CD4-positive, alpha-beta T cell (primary cell): Measurements from ENCODE around the gene CPA4. TPM values are rescaled to one million over a fixed set of nuclear protein-coding genes. Genes with fewer than 3 reads are reported as not detected.

ENCODE experiments used
- ATAC-seq: fragments of 200-7000 bp; cut with Tn5 transposase; one replicate; pipeline ENCODE4 v1.10.0; 2022; ENCODE audit warnings: mild to moderate bottlenecking; ENCODE audit not compliant: poor library complexity
- CTCF ChIA-PET: fragments of 350-600 bp; sonication (Branson Sonifier 250); formaldehyde crosslinking; loops from one replicate; lab custom pipeline; 2021; ENCODE audit warnings: antibody characterized with exemption, inconsistent platforms; lab: Charles Lee
- POLR2A ChIA-PET: fragments of 350-600 bp; sonication (Branson Sonifier 250); formaldehyde crosslinking; loops from one replicate; lab custom pipeline; 2021; ENCODE audit warnings: antibody characterized with exemption, inconsistent platforms; lab: Charles Lee
- DNase-seq, 14 experiments: peaks; one replicate each; pipeline ENCODE4 v3.0.0-alpha.2; 2013 to 2020; ENCODE audit warnings: mixed read lengths in 2 of 14
- H3K27ac ChIP-seq, 2 donors: one replicate each; pipeline versions ENCODE4 v1.5.1 to v1.7.0; 2013; ENCODE audit warnings: low read length in 2 of 2, low read depth in 1 of 2, mild to moderate bottlenecking in 1 of 2
- H3K27me3 ChIP-seq, 2 experiments: 1 replicate in 1 of 2; 2 replicates in 1 of 2; pipeline versions ENCODE4 v1.6.1 to v1.7.0; 2013; ENCODE audit warnings: low read length in 2 of 2, control low read depth in 1 of 2, mild to moderate bottlenecking in 1 of 2, moderate library complexity in 1 of 2; ENCODE audit not compliant: insufficient read depth in 2 of 2, control insufficient read depth in 1 of 2
- H3K36me3 ChIP-seq: one replicate; pipeline ENCODE4 v1.6.1; 2013; ENCODE audit warnings: low read length, control low read depth; ENCODE audit not compliant: insufficient read depth
- H3K4me1 ChIP-seq: one replicate; pipeline ENCODE4 v1.6.1; 2013; ENCODE audit warnings: low read length, control low read depth; ENCODE audit not compliant: insufficient read depth
- H3K4me3 ChIP-seq: one replicate; pipeline ENCODE4 v1.5.1; 2013; ENCODE audit warnings: mild to moderate bottlenecking, low read length, moderate library complexity
- H3K9me3 ChIP-seq, 2 experiments: 1 replicate in 1 of 2; 2 replicates in 1 of 2; pipeline versions ENCODE4 v1.6.1 to v1.7.0; 2013; ENCODE audit warnings: low read length in 2 of 2, mild to moderate bottlenecking in 2 of 2, control low read depth in 1 of 2, moderate library complexity in 1 of 2; ENCODE audit not compliant: control insufficient read depth in 1 of 2, insufficient read depth in 1 of 2
- H3K27ac Mint-ChIP-seq: one replicate; pipeline ENCODE4 v1.8.0; 2020; ENCODE audit warnings: mixed read lengths
- H3K27me3 Mint-ChIP-seq: one replicate; pipeline ENCODE4 v1.8.0; 2021; ENCODE audit warnings: mixed read lengths
- H3K36me3 Mint-ChIP-seq: one replicate; pipeline ENCODE4 v1.8.0; 2021; ENCODE audit warnings: low read depth, mixed read lengths
- H3K4me1 Mint-ChIP-seq: one replicate; pipeline ENCODE4 v1.8.0; 2021; ENCODE audit warnings: low read depth, mixed read lengths
- H3K4me3 Mint-ChIP-seq: one replicate; pipeline ENCODE4 v1.8.0; 2020; ENCODE audit warnings: mild to moderate bottlenecking, mixed read lengths
- H3K9me3 Mint-ChIP-seq: one replicate; pipeline ENCODE4 v1.8.0; 2020; ENCODE audit warnings: mixed read lengths
- intact Hi-C, 2 experiments: fragments of 100-400 bp; cut with DNase I in 1 of 2; cut with micrococcal nuclease in 1 of 2; formaldehyde crosslinking; loops; one replicate each; pipeline versions ENCODE4 v1.15.1 to v1.9.0; 2023 to 2025; cut with DNase I, micrococcal nuclease
- total RNA-seq, 174 experiments: library from RNA in 2 of 174; stranded (reverse) in 2 of 174; gene quantifications; one replicate each; pipeline ENCODE4 v1.2.3 and lab custom pipeline; 2021 to 2026
- TF ChIP-seq, protein P1 (sequence below): fragments of 200-600 bp; IDR thresholded peaks from one replicate; pipeline ENCODE4 v1.8.0; 2022; ENCODE audit warnings: antibody characterized with exemption, mild to moderate bottlenecking

CPA4 gene
- total RNA-seq, 2 experiments from 2014 or later: not detected

DNA sequence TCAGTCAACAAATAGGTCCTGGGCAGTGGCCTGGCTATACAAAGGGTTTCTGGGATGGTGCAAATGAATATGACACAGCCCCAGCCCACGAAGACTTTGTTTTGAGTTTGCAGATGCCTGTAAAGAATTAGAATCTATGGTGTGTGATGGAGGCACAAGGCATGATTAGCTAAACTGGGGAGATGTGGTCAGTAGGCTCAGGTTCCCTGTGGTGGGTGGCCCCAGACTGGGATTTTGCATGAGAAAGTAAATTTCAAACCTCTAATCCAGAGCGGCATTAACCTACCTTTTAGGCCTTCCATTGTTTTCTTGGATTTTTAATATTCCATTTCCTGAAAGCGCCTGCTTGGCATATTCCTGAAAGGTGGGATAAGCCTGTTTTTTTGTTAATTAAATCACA, 45.3 kb downstream of the CPA4 start:
- Mint-ChIP-seq H3K4me1 (no peaks in the 10 kb centered on the region), H3K9me3 (no peaks in the 10 kb centered on the region), H3K27ac (no peak overlapping the region), H3K36me3 (no peaks in the 10 kb centered on the region), H3K27me3 (no peaks in the 10 kb centered on the region), H3K4me3 (no peak overlapping the region)
- TF ChIP-seq, protein P1, sequence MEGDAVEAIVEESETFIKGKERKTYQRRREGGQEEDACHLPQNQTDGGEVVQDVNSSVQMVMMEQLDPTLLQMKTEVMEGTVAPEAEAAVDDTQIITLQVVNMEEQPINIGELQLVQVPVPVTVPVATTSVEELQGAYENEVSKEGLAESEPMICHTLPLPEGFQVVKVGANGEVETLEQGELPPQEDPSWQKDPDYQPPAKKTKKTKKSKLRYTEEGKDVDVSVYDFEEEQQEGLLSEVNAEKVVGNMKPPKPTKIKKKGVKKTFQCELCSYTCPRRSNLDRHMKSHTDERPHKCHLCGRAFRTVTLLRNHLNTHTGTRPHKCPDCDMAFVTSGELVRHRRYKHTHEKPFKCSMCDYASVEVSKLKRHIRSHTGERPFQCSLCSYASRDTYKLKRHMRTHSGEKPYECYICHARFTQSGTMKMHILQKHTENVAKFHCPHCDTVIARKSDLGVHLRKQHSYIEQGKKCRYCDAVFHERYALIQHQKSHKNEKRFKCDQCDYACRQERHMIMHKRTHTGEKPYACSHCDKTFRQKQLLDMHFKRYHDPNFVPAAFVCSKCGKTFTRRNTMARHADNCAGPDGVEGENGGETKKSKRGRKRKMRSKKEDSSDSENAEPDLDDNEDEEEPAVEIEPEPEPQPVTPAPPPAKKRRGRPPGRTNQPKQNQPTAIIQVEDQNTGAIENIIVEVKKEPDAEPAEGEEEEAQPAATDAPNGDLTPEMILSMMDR: no peak
- Histone ChIP-seq H3K27me3 (no peaks in the 10 kb centered on the region), H3K4me1 (no peaks in the 10 kb centered on the region), H3K4me3 (no peak overlapping the region), H3K27ac (no peak overlapping the region), H3K36me3 (no peaks in the 10 kb centered on the region), H3K9me3 (no peaks in the 10 kb centered on the region)
- ChIA-PET CTCF (no interaction called here), POLR2A (no interaction called here)
- DNase-seq (no peak), ATAC-seq (no peak)
- intact Hi-C loops: no loop called here

DNA sequence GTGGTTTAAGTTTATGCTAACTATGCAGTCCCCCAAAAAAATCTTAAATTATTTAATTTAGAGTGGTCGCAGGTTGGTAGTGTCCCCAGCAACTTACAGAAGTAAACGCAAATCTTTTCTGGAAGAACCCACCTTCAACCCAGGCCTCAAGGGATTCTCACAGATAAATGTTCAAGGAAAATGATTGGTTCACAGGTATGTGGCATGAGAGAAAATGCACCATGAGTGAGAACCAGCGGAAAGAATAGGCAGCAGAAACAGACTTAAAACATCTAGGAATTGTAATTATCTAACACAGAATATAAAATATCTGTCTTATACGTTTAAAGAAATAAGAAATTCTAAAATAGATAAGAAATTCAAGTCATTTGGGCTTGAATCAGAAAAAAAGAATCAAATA, 48.9 kb downstream of the CPA4 start:
- H3K4me3 Mint-ChIP-seq: no peak overlapping the region
- H3K36me3 ChIP-seq: no peaks in the 10 kb centered on the region
- H3K4me1 Mint-ChIP-seq: no peaks in the 10 kb centered on the region
- peaks cover 0 to 4% of the 10 kb centered on the region in 2 experiments for H3K9me3 ChIP-seq
- no peaks in the 10 kb centered on the region for H3K27me3 ChIP-seq
- no peak overlapping the region for H3K27ac ChIP-seq
- DNase-seq (no peak), ATAC-seq (no peak)
- no peaks in the 10 kb centered on the region for H3K9me3 Mint-ChIP-seq
- H3K36me3 Mint-ChIP-seq: no peaks in the 10 kb centered on the region
- no peaks in the 10 kb centered on the region for H3K4me1 ChIP-seq
- intact Hi-C loops: no loop called here
- CTCF ChIA-PET: no interaction called here
- no peak overlapping the region for H3K4me3 ChIP-seq
- no peak overlapping the region for H3K27ac Mint-ChIP-seq
- POLR2A ChIA-PET: no interaction called here
- TF ChIP-seq, protein P1: no peak
- no peaks in the 10 kb centered on the region for H3K27me3 Mint-ChIP-seq

DNA sequence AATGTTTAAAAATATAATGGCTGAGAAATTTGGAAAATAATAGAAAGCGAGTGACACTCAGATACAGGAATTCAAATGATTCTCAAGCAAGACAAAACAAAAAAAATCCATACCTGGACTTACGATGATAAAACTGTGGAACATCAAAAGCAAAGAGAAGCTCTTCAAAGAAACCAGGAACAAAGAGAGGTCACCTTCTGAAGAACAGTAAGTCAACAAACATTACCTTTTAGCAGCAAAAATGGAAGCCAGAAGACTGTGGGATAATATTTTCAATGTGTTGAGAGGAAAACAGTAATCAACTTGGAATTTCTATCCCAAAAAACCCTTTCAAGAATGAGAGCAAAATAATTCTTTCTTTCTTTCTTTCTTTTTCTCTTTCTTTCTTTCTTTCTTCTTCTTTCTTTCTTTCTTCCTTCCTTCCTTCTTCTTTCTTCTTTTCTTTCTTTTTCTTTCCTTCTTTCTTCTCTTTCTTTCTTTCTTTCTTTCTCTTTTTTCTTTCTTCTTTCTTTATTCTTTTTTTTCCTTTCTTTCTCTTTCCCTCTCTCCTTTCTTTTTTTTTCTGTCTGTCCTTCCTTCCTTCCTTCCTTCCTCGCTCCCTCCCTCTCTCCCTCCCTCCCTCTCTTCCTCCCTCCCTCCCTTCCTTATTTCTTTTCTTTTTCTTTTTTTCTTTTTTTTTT, 49.9 kb downstream of the CPA4 start:
- POLR2A ChIA-PET: no interaction called here
- TF ChIP-seq, protein P1: no peak
- Mint-ChIP-seq H3K4me3 (no peak overlapping the region), H3K27me3 (no peaks in the 10 kb centered on the region), H3K4me1 (no peaks in the 10 kb centered on the region), H3K36me3 (no peaks in the 10 kb centered on the region), H3K27ac (no peak overlapping the region), H3K9me3 (no peaks in the 10 kb centered on the region)
- intact Hi-C loops: no loop called here
- Histone ChIP-seq H3K36me3 (no peaks in the 10 kb centered on the region), H3K4me3 (no peak overlapping the region), H3K9me3 (peaks cover 0 to 4% of the 10 kb centered on the region in 2 experiments), H3K27me3 (no peaks in the 10 kb centered on the region), H3K27ac (no peak overlapping the region), H3K4me1 (no peaks in the 10 kb centered on the region)
- DNase-seq (no peak), ATAC-seq (no peak)
- CTCF ChIA-PET: no interaction called here
